Kidney (tissue), 14 donors: ENCODE results near the gene ASAP2. TPM values are rescaled to one million over a fixed set of nuclear protein-coding genes. Genes with fewer than 3 reads are reported as not detected.

Experiments used
- DNase-seq, 5 donors: peaks; one replicate each; pipeline ENCODE4 v3.0.0-alpha.2; 2013 to 2020
- FAIRE-seq: peaks from 2 replicates; lab custom pipeline; 2012; peaks lifted over from hg19 to GRCh38; lab: Jason Lieb, UNC
- H3K27ac ChIP-seq, 2 donors: one replicate each; pipeline ENCODE4 v1.7.0; 2013; ENCODE audit warnings: low read depth in 2 of 2, low read length in 2 of 2, inconsistent platforms in 1 of 2
- H3K27me3 ChIP-seq: one replicate; pipeline ENCODE4 v1.7.1; 2013; ENCODE audit warnings: low read length, inconsistent platforms; ENCODE audit not compliant: control insufficient read depth, insufficient read depth
- H3K36me3 ChIP-seq, 3 donors: one replicate each; pipeline versions ENCODE4 v1.7.0 to v1.7.1; 2013; ENCODE audit warnings: low read length in 3 of 3, control low read depth in 1 of 3, inconsistent platforms in 1 of 3; ENCODE audit not compliant: insufficient read depth in 3 of 3, control insufficient read depth in 2 of 3
- H3K4me1 ChIP-seq, 3 donors: one replicate each; pipeline versions ENCODE4 v1.7.0 to v1.7.1; 2013; ENCODE audit warnings: low read length in 3 of 3, inconsistent platforms in 1 of 3, low read depth in 1 of 3; ENCODE audit not compliant: control insufficient read depth in 2 of 3, insufficient read depth in 2 of 3
- H3K4me3 ChIP-seq, 3 donors: one replicate each; pipeline versions ENCODE4 v1.7.0 to v1.8.1; 2013; ENCODE audit warnings: low read length in 3 of 3, control low read depth in 1 of 3, inconsistent platforms in 1 of 3
- H3K9ac ChIP-seq, 3 donors: one replicate each; pipeline versions ENCODE4 v1.7.0 to v1.7.1; 2013; ENCODE audit warnings: low read length in 3 of 3, control low read depth in 1 of 3, inconsistent platforms in 1 of 3
- H3K9me3 ChIP-seq, 3 donors: one replicate each; pipeline versions ENCODE4 v1.7.0 to v1.7.1; 2013; ENCODE audit warnings: low read length in 3 of 3, control low read depth in 1 of 3, inconsistent platforms in 1 of 3; ENCODE audit not compliant: control insufficient read depth in 2 of 3, insufficient read depth in 1 of 3
- CTCF ChIP-seq: IDR thresholded peaks from 3 replicates; pipeline ENCODE4 v1.5.1; 2012; ENCODE audit warnings: mild to moderate bottlenecking, moderate library complexity, borderline replicate concordance; ENCODE audit not compliant: insufficient read depth; ENCODE audit errors: extremely low read depth
- intact Hi-C: fragments of 100-400 bp; cut with DNase I; formaldehyde crosslinking; loops from one replicate; pipeline ENCODE4 v1.11.1; 2022
- polyA plus RNA-seq: library from polyadenylated mRNA; stranded (reverse); fragments of 350-450 nt; fragmentation: Illumina TruSeq; extraction: RNeasy Lipid Tissue Mini Kit (QIAGEN cat#74804); gene quantifications from one replicate; pipeline ENCODE4 v1.2.3, GENCODE V29; 2014; ENCODE audit warnings: low read depth, low replicate concordance; ENCODE audit not compliant: insufficient read depth
- total RNA-seq: library from RNA; stranded (reverse); fragmentation: NEBNext Ultra II Directional; extraction: Animal tissue kit (Norgen Biotek cat#: 25700); gene quantifications from one replicate; pipeline ENCODE4 v1.2.1, GENCODE V29; 2021
- donor health status: control.
- donor health status: control.
- donor health status: control.
- donor health status: control.
- donor health status: control.
- donor health status: DM: yes; HTN: yes; CAD: no.
- donor health status: Normal renal cell carcinoma (clear cell type).

Gene ASAP2
- total and polyA plus RNA-seq, 2 donors from 2014 or later: 26.2 to 54.8 TPM

GRCh38 chr2:9274701-9275343, 68.2 kb downstream of the ASAP2 start:
- peak overlapping the region in 1 of 2 donors; percentile 25 for H3K27ac ChIP-seq
- H3K27me3 ChIP-seq: no peaks in the 10 kb centered on the region
- H3K4me3 ChIP-seq: no peak overlapping the region
- FAIRE-seq (no peak), DNase-seq (no peak)
- no peaks in the 10 kb centered on the region for H3K9me3 ChIP-seq
- H3K4me1 ChIP-seq: peaks cover 2 to 19% (median 15%) of the 10 kb centered on the region in 3 donors
- H3K36me3 ChIP-seq: peaks cover 0 to 4% (median 0%) of the 10 kb centered on the region in 3 donors
- TF ChIP-seq CTCF: no peak
- no peak overlapping the region for H3K9ac ChIP-seq
- intact Hi-C loops: no loop called here

- no peaks in the 10 kb centered on the region for H3K27me3 ChIP-seq
- no peak overlapping the region for H3K4me3 ChIP-seq
- DNase-seq (no peak), FAIRE-seq (no peak)
- no peak overlapping the region for H3K9ac ChIP-seq
- H3K36me3 ChIP-seq: peaks cover 0 to 5% (median 0%) of the 10 kb centered on the region in 3 donors
- no peaks in the 10 kb centered on the region for H3K9me3 ChIP-seq
- TF ChIP-seq CTCF: no peak
- peak overlapping the region in 1 of 2 donors; percentile 25 for H3K27ac ChIP-seq
- intact Hi-C loops: no loop called here
- H3K4me1 ChIP-seq: peaks cover 2 to 19% (median 15%) of the 10 kb centered on the region in 3 donors
Measured at GRCh38 chr2:9275399-9275798, 68.8 kb downstream of the ASAP2 start.

GRCh38 chr2:9276074-9276473, 69.5 kb downstream of the ASAP2 start:
- peaks cover 2 to 19% (median 15%) of the 10 kb centered on the region in 3 donors for H3K4me1 ChIP-seq
- H3K9me3 ChIP-seq: no peaks in the 10 kb centered on the region
- no peak overlapping the region for H3K9ac ChIP-seq
- intact Hi-C loops: no loop called here
- H3K27me3 ChIP-seq: no peaks in the 10 kb centered on the region
- FAIRE-seq (no peak), DNase-seq (no peak)
- peaks cover 0 to 10% (median 0%) of the 10 kb centered on the region in 3 donors for H3K36me3 ChIP-seq
- H3K27ac ChIP-seq: no peak overlapping the region
- no peak for TF ChIP-seq CTCF
- H3K4me3 ChIP-seq: no peak overlapping the region
